NCI-H2081 (cell line): Measurements from ENCODE around the gene PROX1.
"Not testable (repeated sequence)": the region's sequence is repeated elsewhere in the genome, so short reads cannot be mapped to it uniquely, and the experiment has no call there.

Source experiments
- DNase-seq, 2 experiments: peaks; one replicate each; lab custom pipeline; 2025; lab: John Stamatoyannopoulos, UW

Gene PROX1

DNA sequence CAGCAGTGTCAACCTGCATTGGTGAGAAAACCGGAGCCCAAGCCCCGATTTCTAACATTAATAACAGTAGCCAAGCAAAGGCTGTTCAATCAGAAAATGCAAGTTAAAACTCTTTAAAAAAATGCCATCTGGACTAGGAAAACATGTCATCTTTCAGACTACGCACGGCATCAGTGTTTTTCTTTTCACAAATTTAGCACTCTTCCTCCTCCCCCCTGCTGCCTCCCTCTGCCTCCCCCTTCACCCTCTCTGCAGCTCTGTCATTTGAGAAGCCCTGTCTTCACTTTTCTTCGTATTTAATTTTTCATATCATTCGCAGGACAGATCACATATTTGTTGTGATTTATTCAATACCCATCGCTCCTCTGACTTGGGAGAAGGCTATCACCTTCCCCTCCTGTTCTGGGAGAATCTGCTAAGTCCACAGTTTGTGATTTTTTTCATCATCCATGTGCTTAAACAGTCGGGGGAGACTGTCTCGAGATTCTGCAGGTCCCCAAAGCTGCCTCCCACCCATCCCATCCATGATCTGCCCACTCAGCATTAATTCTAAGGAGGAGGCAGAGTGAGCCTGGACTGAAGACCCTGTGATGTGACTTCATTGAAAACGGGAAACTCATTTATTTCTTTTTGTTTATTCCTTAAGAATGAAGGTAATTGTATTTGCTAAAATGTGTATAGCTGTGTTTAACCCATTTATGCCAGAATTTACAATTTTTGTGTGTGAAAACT, 84.8 kb downstream of the PROX1 start:
- DNase-seq = no peak

DNA sequence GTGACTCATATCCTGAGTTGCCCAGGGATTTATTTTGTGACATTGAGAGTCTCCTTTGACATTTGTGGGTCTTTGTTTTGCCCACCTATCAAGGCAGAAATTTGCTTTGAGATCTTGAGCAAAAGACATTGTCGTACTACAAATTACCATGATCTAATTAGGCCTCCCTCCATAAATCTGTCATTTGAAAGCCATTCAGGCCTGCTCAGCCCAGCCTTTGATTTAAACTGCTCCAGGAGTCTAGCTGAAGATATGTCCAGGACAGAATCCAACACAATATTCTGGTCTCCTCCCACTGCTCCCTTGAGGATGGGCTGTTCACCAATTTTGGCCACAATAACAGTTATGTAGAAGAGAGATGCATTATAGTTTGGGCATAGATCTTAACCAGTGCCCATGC, 86.7 kb downstream of the PROX1 start:
- no peak for DNase-seq

DNA sequence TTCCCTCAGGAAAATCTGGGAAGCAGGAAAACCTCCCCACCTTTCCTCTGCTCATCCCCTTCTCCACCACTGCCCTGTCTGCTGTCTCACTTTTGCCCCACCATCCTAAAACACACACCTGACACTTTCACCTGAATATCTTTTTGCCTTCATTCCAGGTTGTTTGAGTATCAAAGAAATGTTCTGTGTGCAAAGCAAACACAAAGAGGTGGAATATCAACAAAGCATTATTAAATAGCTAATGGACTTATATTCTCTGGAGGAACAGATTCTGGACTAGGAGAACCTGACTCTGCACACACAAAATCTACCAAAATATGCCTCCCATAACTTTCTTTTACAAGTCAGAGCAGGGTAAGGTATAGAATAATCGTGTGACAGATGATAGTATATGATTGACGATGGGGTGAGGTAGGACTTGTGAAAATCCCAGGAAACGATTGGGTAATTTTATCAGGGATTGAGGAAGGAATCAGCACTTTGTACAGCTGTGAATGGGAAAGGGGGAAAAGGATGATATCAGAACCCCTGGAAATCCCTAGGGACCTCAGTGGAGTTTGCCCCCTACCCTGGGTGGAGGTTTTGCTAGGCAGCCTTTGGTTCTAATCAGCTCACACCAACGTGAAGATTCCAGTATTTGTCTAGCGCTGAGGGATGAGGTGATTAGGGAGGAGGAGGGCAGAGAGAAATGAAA, 87.7 kb downstream of the PROX1 start:
- DNase-seq = no peak

DNA sequence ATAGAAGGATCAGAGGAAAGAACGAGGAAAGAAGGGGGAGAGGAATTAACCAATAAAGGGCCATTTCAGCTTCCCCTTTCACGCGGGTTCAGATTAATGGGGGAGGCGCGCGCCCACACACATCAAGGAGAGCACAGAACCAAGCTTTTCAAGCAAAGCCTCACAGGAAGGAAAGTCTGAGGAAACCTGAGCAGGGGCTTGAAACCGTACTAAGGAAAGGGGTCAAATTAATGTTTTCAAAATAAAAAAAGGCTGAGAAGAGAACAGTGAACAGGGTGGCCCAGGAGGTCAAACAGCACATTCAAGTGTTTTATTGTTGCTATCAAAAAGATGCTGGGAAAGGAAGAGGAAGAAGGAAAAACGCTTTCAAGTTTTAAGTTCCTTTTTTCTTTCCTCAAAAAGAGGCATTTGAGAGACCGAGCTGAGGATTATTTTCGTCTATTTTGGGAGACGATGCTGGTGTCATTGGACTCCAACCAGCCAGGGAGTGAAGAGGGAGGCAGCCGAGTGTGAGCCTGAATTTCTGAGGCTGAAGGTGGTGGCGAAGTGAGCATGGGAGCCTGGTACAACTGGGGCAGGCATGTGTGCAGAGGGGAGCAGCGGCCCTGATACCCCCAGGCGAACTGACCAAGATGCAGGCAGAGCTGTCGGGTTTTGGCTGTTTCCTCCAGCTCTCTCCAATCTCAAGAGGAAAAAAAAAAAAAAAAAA, 88.4 kb downstream of the PROX1 start:
- no peak for DNase-seq

DNA sequence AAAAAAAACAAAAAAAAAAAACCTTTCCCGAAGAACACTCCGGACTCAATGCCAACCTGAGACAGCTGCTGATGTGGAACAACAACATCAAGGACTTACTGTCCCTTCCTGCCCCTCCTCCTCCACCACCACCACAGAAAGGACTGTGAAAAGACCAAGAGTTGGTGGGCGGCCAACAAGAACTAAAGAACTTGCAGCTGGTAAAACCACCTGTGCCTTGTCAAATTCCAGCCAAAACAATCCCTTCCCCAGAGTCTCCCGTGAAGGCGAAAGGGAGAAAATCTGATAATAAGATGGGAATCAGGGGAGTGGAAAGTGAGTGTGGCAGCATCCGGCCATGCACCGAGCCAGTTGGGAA, 88.9 kb downstream of the PROX1 start:
- no peak for DNase-seq

DNA sequence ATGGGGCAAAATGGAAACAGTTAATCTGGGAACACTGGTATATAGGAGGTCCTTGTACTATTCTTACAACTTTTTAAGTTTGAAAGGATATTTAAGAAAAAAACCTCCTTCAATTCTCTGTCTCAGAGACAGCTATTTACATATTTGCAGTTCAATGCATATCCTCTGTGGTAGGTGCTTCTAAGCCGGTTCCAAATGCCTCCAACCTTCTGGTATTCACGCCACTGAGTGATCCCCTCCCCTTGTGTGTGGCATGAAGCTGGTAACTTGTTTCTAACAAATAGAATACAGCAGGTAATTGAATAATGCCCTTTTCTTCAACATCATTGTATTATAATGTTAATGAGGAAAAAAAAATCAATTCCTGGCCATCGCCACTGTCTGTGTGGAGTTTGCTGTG, 91.2 kb downstream of the PROX1 start:
- no peak for DNase-seq

DNA sequence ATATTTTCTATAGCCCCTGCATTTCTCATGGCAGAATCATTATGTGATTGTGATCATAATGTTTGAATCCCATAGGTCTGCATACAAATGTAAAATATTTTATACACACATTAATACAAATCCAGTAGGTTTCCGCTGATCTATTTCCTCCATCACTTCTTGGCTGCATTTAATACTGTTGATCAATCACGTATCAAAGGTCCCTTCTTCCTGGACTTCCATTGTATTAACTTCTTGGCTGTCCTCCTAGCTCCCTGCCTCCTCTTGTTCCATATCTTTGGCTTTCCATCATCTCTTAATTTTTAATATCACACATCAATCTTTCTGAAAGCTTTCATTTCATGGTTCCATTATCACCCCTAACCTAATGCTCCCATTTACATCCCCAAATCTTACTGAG, 97.6 kb downstream of the PROX1 start:
- DNase-seq = no peak

DNA sequence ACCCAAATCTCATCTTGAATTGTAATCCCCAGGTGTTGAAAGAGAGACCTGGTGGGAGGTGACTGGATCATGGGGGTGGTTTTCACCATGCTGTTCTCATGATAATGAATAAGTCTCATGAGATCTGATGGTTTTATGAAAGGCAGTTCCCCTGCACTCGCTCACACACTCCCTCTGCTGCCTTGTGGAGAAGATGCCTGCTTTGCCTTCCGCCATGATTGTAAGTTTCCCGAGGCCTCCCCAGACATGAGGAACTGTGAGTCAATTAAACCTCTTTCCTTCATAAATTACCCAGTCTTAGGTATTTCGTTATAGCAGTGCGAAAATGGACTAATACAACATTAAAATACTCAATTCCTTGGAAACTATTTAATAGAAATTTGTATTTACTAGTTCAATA, 99.2 kb downstream of the PROX1 start:
- no peak for DNase-seq

DNA sequence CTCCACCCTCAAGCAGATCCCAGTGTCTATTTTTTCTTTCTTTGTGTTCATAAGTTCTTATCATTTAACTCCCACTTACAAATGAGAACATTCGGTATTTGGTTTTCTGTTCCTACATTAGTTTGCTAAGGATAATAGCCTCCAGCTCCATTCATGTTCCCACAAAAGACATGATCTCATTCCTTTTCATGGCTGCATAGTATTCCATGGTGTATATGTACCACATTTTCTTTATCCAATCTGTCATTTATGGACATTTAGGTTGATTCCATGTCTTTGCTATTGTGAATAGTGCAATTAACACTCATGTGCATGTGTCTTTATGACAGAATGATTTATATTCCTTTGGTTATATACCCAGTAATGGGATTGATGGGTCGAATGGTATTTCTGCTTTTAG, 101.2 kb downstream of the PROX1 start:
- DNase-seq = not testable (repeated sequence)
